ENCODE data around the gene ADAMTS6.

DNA sequence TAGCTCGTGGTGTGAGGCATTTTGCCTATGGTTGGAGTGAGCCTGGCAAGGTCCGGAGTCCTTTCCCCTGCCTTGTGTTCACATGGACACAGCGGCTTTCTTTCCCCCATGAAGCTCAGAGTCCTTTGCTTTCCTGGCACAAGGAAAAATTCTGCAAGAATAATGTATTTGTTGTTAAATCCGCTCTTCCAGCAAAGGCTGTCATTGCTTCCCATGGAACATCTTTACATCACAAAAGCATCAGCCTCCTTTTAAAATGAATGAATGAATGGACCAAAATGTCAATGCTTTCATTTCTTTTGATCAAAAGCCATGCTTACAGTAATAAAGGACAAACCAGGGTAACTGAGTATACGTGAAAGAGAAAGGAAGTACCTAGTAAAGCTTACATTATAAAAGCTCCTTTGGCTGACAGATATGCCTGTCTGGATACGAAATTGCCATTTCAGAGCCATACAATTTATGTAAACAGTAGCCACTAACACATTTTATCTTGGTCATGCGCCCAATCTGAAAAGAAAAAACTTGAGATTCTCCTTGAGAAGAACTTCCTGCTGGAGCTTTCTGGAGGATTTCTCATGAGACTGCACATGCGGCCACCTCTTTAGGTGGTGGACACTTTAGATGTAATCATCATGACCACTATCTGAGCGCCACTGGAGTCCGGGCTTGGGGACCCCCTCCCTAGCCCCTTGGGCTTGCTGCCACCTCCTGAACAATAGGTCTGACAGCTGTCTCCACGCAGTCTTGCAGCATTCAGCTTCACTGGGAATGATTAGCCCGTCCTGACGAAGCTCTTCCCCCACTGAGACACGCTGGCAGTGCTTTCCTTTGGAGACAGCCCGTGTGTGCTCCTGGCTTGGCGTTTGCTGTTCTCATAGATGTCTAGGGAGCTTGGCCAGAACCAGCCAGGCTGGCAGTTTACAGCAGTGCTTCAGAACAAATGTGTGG, 355.9 kb downstream of the ADAMTS6 start:
- TF ChIP-seq TAF1 (IDR thresholded peaks at IDR 0.05; ENCODE audit: low read depth) (no peak), EGR1 (IDR thresholded peaks at IDR 0.05) (no peak), FOXM1 (IDR thresholded peaks at IDR 0.05; ENCODE audit: borderline replicate concordance, low read depth) (no peak), YY1 (IDR thresholded peaks at IDR 0.05; ENCODE audit: low read depth) (no peak), RAD21 (IDR thresholded peaks at IDR 0.05; ENCODE audit: low read depth) (no peak)

All from Ishikawa (cell line).